Pancreas (tissue), 10 donors: ENCODE data around the gene OR52W1. TPM values are rescaled to one million over a fixed set of nuclear protein-coding genes. Genes with fewer than 3 reads are reported as not detected.

Experiments used
- ATAC-seq, 4 donors: fragments of 200-7000 bp; cut with Tn5 transposase; one replicate each; pipeline versions ENCODE4 v1.8.0 to v1.9.1; 2020; ENCODE audit warnings: mild to moderate bottlenecking in 4 of 4, moderate library complexity in 4 of 4
- DNase-seq, 6 donors: peaks; one replicate each; pipeline ENCODE4 v3.0.0-alpha.2; 2020
- FAIRE-seq: peaks from 2 replicates; lab custom pipeline; 2012; peaks lifted over from hg19 to GRCh38; lab: Jason Lieb, UNC
- H3K27ac ChIP-seq, 4 donors: fragments of 200-600 bp; sonication (generic); 1 replicate in 3 of 4; 2 replicates in 1 of 4; pipeline versions ENCODE4 v1.5.0 to v1.8.0; 2020
- H3K27me3 ChIP-seq, 4 donors: fragments of 200-600 bp; one replicate each; pipeline ENCODE4 v1.8.0; 2021
- H3K36me3 ChIP-seq, 3 donors: fragments of 200-600 bp; sonication (generic) in 1 of 3; one replicate each; pipeline versions ENCODE4 v1.5.0 to v1.8.0; 2020 to 2021
- H3K4me1 ChIP-seq, 3 donors: fragments of 200-600 bp; one replicate each; pipeline ENCODE4 v1.8.0; 2021
- H3K4me3 ChIP-seq, 4 donors: fragments of 200-600 bp; sonication (generic) in 2 of 4; one replicate each; pipeline versions ENCODE4 v1.5.0 to v1.8.0; 2020 to 2021
- H3K9me3 ChIP-seq, 4 donors: fragments of 200-600 bp; one replicate each; pipeline ENCODE4 v1.8.0; 2021
- CTCF ChIP-seq, 4 donors: fragments of 200-600 bp; sonication (generic) in 3 of 4; IDR thresholded peaks; one replicate each; pipeline versions ENCODE4 v1.5.0 to v1.8.0; 2021; ENCODE audit warnings: antibody characterized with exemption in 4 of 4
- WGBS, 2 donors: extraction: QIAGEN DNeasy Blood & Tissue Kit; methylation state at CpG; one replicate each; pipeline ENCODE4 v1.1.7; 2013; 5-methylcytosine and 5-hydroxymethylcytosine counted together
- intact Hi-C, 3 donors: fragments of 100-400 bp; cut with DNase I; formaldehyde crosslinking; loops; one replicate each; pipeline versions ENCODE4 v1.11.1 to v1.14.2; 2022
- polyA plus RNA-seq, 2 donors: library from polyadenylated mRNA; stranded (reverse); fragments of 200-250 nt; gene quantifications; one replicate each; pipeline ENCODE4 v1.2.3, GENCODE V29; 2013
- total RNA-seq, 6 donors: library from RNA; stranded (reverse); fragmentation: NEBNext Ultra II Directional in 4 of 6; extraction: Animal tissue kit (Norgen Biotek cat#: 25700) in 4 of 6; gene quantifications; one replicate each; pipeline versions ENCODE4 v1.2.1 to v1.2.4, GENCODE V29; 2021 to 2023
- donor health status: healthy with polysubstance abuse.
- donor health status: DM: no; HTN: no; CAD: no; lungs with moderate emphysema.
- donor health status: DM: no; HTN: no; CAD: no.
- donor health status: control.
- donor health status: control.
- donor health status: Bipolar disorder and iron deficiency.
- donor health status: DM: yes; HTN: yes; CAD: no.
- donor health status: DM: no; HTN: no; CAD: no.
- donor health status: DM: no; HTN: no; CAD: no.
- donor health status: DM: yes; HTN: yes; CAD: no.

OR52W1 gene
- total and polyA plus RNA-seq, 8 donors = not detected

- DNase-seq (no peak), ATAC-seq (no peak), FAIRE-seq (no peak)
- intact Hi-C loops = no loop called here
- no peaks in the 10 kb centered on the region for H3K9me3 ChIP-seq
- no peak overlapping the region for H3K4me3 ChIP-seq
- no peaks in the 10 kb centered on the region for H3K36me3 ChIP-seq
- no peak overlapping the region for H3K27ac ChIP-seq
- no peaks in the 10 kb centered on the region for H3K27me3 ChIP-seq
- peaks cover 0 to 9% (median 7%) of the 10 kb centered on the region in 3 donors for H3K4me1 ChIP-seq
- no peak for TF ChIP-seq CTCF (IDR thresholded peaks at IDR 0.05)
- 81 to 86% methylated on average over 5 of the region's 5 CpGs for WGBS, 2 donors
These were observed 38.8 kb downstream of the OR52W1 start for GRCh38 chr11:6237761-6238302.

GRCh38 chr11:6238902-6239301 is 39.9 kb downstream of the OR52W1 start, which contains the start of gene CNGA4:
CNGA4 (plus strand) TSS chr11:6239089; CDS start chr11:6239207, 118 bp downstream.
- Histone ChIP-seq H3K36me3 (no peaks in the 10 kb centered on the region), H3K9me3 (no peaks in the 10 kb centered on the region), H3K4me3 (no peak within 1 kb of the TSS), H3K27me3 (no peaks in the 10 kb centered on the region), H3K27ac (no peak within 1 kb of the TSS), H3K4me1 (no peaks in the 10 kb centered on the region)
- TF ChIP-seq CTCF (IDR thresholded peaks at IDR 0.05) = no peak
- intact Hi-C loops = no loop called here
- ATAC-seq = no peak
- FAIRE-seq = no peak
- no peak for DNase-seq
- WGBS, 2 donors = 79 to 93% methylated on average over 1 of the region's 1 CpG

- 95% methylated on average over 28 of the region's 28 CpGs for WGBS, 2 donors
- no peak for TF ChIP-seq CTCF (IDR thresholded peaks at IDR 0.05)
- Histone ChIP-seq H3K9me3 (no peaks in the 10 kb centered on the region), H3K4me3 (no peak overlapping the region), H3K36me3 (no peaks in the 10 kb centered on the region), H3K27ac (no peak overlapping the region), H3K4me1 (no peaks in the 10 kb centered on the region), H3K27me3 (no peaks in the 10 kb centered on the region)
- no peak for ATAC-seq
- no peak for FAIRE-seq
- peak in 1 of 6 donors; percentile 43 for DNase-seq
- intact Hi-C loops = loop anchor here in 1 of 3 donors (10.0 kb wide), 1 partner anchor 55 kb away; no protein-coding TSS in a partner anchor
These were observed 41.1 kb downstream of the OR52W1 start for GRCh38 chr11:6240139-6240538.

GRCh38 chr11:6240781-6241180 is 41.8 kb downstream of the OR52W1 start:
- FAIRE-seq (no peak), ATAC-seq (no peak), DNase-seq (no peak)
- TF ChIP-seq CTCF (IDR thresholded peaks at IDR 0.05) = no peak
- H3K36me3 ChIP-seq = no peaks in the 10 kb centered on the region
- H3K4me3 ChIP-seq = no peak overlapping the region
- 69% methylated on average over 1 of the region's 1 CpG for WGBS, 2 donors
- no peaks in the 10 kb centered on the region for H3K27me3 ChIP-seq
- intact Hi-C loops = loop anchor here in 1 of 3 donors (10.0 kb wide), 1 partner anchor 54 kb away; no protein-coding TSS in a partner anchor
- no peaks in the 10 kb centered on the region for H3K9me3 ChIP-seq
- no peaks in the 10 kb centered on the region for H3K4me1 ChIP-seq
- no peak overlapping the region for H3K27ac ChIP-seq

GRCh38 chr11:6241316-6241715 is 42.3 kb downstream of the OR52W1 start:
- H3K36me3 ChIP-seq = no peaks in the 10 kb centered on the region
- ATAC-seq = no peak
- 87 to 89% methylated on average over 7 of the region's 7 CpGs for WGBS, 2 donors
- no peaks in the 10 kb centered on the region for H3K27me3 ChIP-seq
- no peak overlapping the region for H3K4me3 ChIP-seq
- peak in 1 of 6 donors; percentile 23 for DNase-seq
- no peak for FAIRE-seq
- H3K9me3 ChIP-seq = no peaks in the 10 kb centered on the region
- intact Hi-C loops = loop anchor here in 1 of 3 donors (10.0 kb wide), 1 partner anchor 53 kb away; no protein-coding TSS in a partner anchor
- TF ChIP-seq CTCF (IDR thresholded peaks at IDR 0.05) = no peak
- H3K27ac ChIP-seq = no peak overlapping the region
- no peaks in the 10 kb centered on the region for H3K4me1 ChIP-seq
